Heart left ventricle (tissue), 16 donors: ENCODE measurements around the gene AKAP10. TPM values are rescaled to one million over a fixed set of nuclear protein-coding genes. Genes with fewer than 3 reads are reported as not detected.
"Not testable (repeated sequence)": the region's sequence is repeated elsewhere in the genome, so short reads cannot be mapped to it uniquely, and the experiment has no call there.

Source experiments
- ATAC-seq, 4 donors: fragments of 200-7000 bp; cut with Tn5 transposase; one replicate each; pipeline ENCODE4 v1.9.1; 2020 to 2022; ENCODE audit warnings: moderate library complexity in 4 of 4, mild to moderate bottlenecking in 3 of 4, moderate number of reproducible peaks in 1 of 4
- DNase-seq, 5 donors: peaks; one replicate each; pipeline ENCODE4 v3.0.0-alpha.2; 2020
- H3K27ac ChIP-seq, 12 donors: fragments of 200-600 bp; sonication (generic) in 4 of 12; one replicate each; pipeline versions ENCODE4 v1.5.0 to v1.8.0; 2016 to 2022; ENCODE audit warnings: mild to moderate bottlenecking in 2 of 12
- H3K27me3 ChIP-seq, 9 donors: fragments of 200-600 bp; sonication (generic) in 2 of 9; one replicate each; pipeline versions ENCODE4 v1.5.1 to v1.8.0; 2016 to 2022; ENCODE audit warnings: mild to moderate bottlenecking in 3 of 9
- H3K36me3 ChIP-seq, 9 donors: fragments of 200-600 bp; sonication (generic) in 2 of 9; one replicate each; pipeline versions ENCODE4 v1.5.0 to v1.8.0; 2018 to 2022; ENCODE audit warnings: mild to moderate bottlenecking in 2 of 9
- H3K4me1 ChIP-seq, 12 donors: fragments of 200-600 bp; sonication (generic) in 4 of 12; one replicate each; pipeline versions ENCODE4 v1.5.0 to v1.8.0; 2016 to 2022; ENCODE audit warnings: mild to moderate bottlenecking in 3 of 12
- H3K4me3 ChIP-seq, 12 donors: fragments of 200-600 bp; sonication (generic) in 4 of 12; one replicate each; pipeline versions ENCODE4 v1.5.0 to v1.8.0; 2017 to 2022; ENCODE audit warnings: mild to moderate bottlenecking in 9 of 12, moderate library complexity in 4 of 12
- H3K9me3 ChIP-seq, 12 donors: fragments of 200-600 bp; sonication (generic) in 4 of 12; one replicate each; pipeline versions ENCODE4 v1.5.0 to v1.8.0; 2016 to 2022; ENCODE audit warnings: mild to moderate bottlenecking in 1 of 12
- POLR2A ChIP-seq, 2 donors: fragments of 450-650 bp; IDR thresholded peaks; one replicate each; pipeline ENCODE4 v1.6.1; 2017; ENCODE audit warnings: antibody characterized with exemption in 2 of 2, mild to moderate bottlenecking in 2 of 2, moderate library complexity in 2 of 2
- whole genome bisulfite sequencing, 4 donors: extraction: QIAGEN DNeasy Blood & Tissue Kit in 2 of 4; methylation state at CpG; one replicate each; pipeline versions ENCODE4 v1.1.5 to v1.1.7; 2013 to 2018; 5-methylcytosine and 5-hydroxymethylcytosine counted together
- intact Hi-C, 10 donors: fragments of 100-400 bp; cut with DNase I; formaldehyde crosslinking; loops; one replicate each; pipeline versions ENCODE4 v1.11.1 to v1.14.2; 2022
- polyA plus RNA-seq, 2 donors: library from polyadenylated mRNA; stranded (reverse); fragments of 200-250 nt; gene quantifications; one replicate each; pipeline ENCODE4 v1.2.3, GENCODE V29; 2013
- total RNA-seq, 9 donors: library from RNA; depleted of rRNA in 2 of 9; stranded (reverse); fragments of >200 nt in 2 of 9; fragmentation: NEBNext Ultra II Directional in 3 of 9; extraction: Animal tissue kit (Norgen Biotek cat#: 25700) in 3 of 9; gene quantifications; one replicate each; pipeline versions ENCODE4 v1.1.0 to v1.2.4, GENCODE V29; 2016 to 2023
- TF ChIP-seq, protein P1 (sequence below), 12 donors: fragments of 200-600 bp; sonication (generic) in 4 of 12; IDR thresholded peaks; one replicate each; pipeline versions ENCODE4 v1.5.0 to v1.8.0; 2018 to 2022; ENCODE audit warnings: antibody characterized with exemption in 12 of 12, mild to moderate bottlenecking in 5 of 12
- donor health status: ischemic (EF 13 %, LVEDD 7.1; RV severe dilation, severe dysfunction).
- donor health status: healthy with polysubstance abuse.
- donor health status: DM: no; HTN: yes; CAD: no.
- donor health status: DM: no; HTN: no; CAD: no.
- donor health status: ischemic (EF 25% LVEDD 6.9; RV normal size, moderate dysfunction).
- donor health status: ischemic (EF 25% LVEDD 5.7; RV mildly dilated, moderate dysfunction).
- donor health status: healthy.
- donor health status: DM: yes; HTN: yes; CAD: no.
- donor health status: ischemic (EF 35%, LVEDD 5.7; RV mildly dilated, moderate dysfunction).
- donor health status: nonischemic (EF 11% LVEDD 7.7; RV severe dilation, severe dysfunction).
- donor health status: DM: yes; HTN: yes; CAD: no.
- donor health status: PGD.
- donor health status: ischemic (EF 29% LVEDD 5.4; RV normal size, mild dysfunction).
- donor health status: nonischemic (EF 23%, LVEDD 6.1; RV moderate dilation, normal function).

Gene AKAP10
- total and polyA plus RNA-seq, 11 donors, result 4.4 to 25.0 (median 13.7) TPM

DNA sequence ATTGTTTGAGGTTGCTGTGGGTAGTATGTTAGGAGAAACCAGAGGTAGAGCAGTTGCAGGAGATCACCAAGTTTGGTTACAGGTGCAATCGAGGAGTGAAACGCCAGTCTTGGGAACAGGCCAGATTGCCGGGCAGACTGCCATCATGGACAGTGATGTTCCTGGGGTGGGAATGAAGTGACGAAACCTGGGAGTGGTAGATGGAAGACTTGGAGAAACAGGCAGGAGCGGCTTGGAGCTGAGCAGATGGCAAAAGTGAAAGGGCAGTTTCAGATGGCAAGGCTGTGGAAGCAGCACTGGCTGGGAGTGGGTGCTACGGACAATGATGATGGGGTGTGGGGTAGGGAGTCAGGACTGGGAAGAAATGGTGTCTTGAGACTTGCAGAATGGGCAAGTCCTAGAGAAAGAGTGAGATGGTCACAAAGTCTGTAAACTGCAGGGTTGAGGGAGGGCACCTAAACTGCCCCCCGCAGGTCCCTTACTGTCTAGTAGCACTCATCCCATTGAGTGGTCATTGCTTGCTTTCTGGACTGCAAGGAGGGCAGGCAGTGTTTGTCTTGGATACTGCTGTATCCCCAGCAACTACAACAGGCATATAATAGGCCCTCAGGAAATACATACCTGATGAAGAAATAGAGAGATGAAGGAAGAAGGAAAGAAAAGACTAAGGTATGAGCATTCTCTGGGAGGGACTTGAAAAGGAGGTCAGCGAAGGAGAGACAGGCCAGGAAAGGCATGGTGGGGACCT, 80.4 kb downstream of the AKAP10 start:
- TF ChIP-seq POLR2A (IDR thresholded peaks at IDR 0.05), result no peak
- TF ChIP-seq, protein P1, sequence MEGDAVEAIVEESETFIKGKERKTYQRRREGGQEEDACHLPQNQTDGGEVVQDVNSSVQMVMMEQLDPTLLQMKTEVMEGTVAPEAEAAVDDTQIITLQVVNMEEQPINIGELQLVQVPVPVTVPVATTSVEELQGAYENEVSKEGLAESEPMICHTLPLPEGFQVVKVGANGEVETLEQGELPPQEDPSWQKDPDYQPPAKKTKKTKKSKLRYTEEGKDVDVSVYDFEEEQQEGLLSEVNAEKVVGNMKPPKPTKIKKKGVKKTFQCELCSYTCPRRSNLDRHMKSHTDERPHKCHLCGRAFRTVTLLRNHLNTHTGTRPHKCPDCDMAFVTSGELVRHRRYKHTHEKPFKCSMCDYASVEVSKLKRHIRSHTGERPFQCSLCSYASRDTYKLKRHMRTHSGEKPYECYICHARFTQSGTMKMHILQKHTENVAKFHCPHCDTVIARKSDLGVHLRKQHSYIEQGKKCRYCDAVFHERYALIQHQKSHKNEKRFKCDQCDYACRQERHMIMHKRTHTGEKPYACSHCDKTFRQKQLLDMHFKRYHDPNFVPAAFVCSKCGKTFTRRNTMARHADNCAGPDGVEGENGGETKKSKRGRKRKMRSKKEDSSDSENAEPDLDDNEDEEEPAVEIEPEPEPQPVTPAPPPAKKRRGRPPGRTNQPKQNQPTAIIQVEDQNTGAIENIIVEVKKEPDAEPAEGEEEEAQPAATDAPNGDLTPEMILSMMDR (IDR thresholded peaks at IDR 0.05), result no peak
- Histone ChIP-seq H3K27ac (no peak overlapping the region), H3K36me3 (peaks cover 0 to 27% (median 17%) of the 10 kb centered on the region in 9 donors)

DNA sequence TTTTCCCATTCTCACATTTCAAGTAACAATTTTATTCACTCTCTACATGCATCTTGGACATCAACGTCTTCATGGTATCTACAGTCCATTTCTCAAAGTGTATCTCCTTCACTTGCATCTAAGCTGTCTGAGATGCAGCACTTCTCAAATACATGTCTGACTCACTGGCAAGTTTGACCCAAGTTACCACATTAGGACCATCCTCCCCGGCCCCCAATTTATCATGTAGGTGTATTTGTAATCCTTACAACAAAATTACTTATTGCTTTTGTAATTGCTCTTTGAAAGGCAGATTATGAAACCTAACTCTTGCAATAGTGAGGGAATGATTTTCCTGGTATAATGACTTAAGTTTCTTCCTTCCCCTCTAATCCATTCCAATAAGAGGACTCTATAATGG, 80.9 kb downstream of the AKAP10 start:
- Histone ChIP-seq H3K9me3 (no peaks in the 10 kb centered on the region), H3K4me3 (no peak overlapping the region), H3K27ac (no peak overlapping the region), H3K4me1 (peaks cover 0 to 9% (median 0%) of the 10 kb centered on the region in 12 donors), H3K36me3 (peaks cover 0 to 21% (median 11%) of the 10 kb centered on the region in 9 donors), H3K27me3 (no peaks in the 10 kb centered on the region)
- 81 to 88% (median 84%) methylated on average over 2 of the region's 2 CpGs for WGBS, 4 donors
- intact Hi-C loops, result no loop called here
- ATAC-seq (no peak), DNase-seq (no peak)
- no peak for TF ChIP-seq POLR2A (IDR thresholded peaks at IDR 0.05)
- TF ChIP-seq, protein P1 (IDR thresholded peaks at IDR 0.05), result no peak

More for the DNA sequence above, 80.4 kb downstream of the AKAP10 start:
- no peak overlapping the region for H3K4me3 ChIP-seq
- 54 to 59% (median 55%) methylated on average over 8 of the region's 8 CpGs for WGBS, 4 donors
- intact Hi-C loops, result no loop called here
- no peaks in the 10 kb centered on the region for H3K9me3 ChIP-seq
- ATAC-seq (peak; percentile 40 to 60 (median 55)), DNase-seq (peak in 4 of 5 donors; percentile 19 to 51 (median 42))
- no peaks in the 10 kb centered on the region for H3K27me3 ChIP-seq
- peaks cover 0 to 9% (median 0%) of the 10 kb centered on the region in 12 donors for H3K4me1 ChIP-seq

DNA sequence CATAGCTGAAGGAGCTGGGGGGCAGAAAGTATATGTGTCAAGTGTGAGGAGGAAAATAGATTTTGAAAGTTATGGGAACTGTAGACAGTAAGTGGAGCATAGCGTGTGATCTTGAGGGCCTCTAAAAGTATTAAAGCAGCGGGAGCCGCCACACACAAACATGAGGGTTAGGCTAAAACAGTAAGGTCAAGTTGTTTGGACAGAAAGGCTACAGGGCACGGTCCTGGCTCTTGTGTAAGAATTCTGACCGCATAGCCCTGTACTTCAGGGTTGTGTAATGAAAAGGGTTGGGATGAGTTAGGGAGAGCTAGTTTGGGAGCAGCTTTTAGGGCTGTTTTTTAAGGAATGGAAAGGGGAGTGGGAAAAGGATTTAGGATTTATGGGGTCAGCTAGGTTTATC, 87.1 kb downstream of the AKAP10 start:
- H3K36me3 ChIP-seq, ATAC-seq, H3K4me1 ChIP-seq, DNase-seq, H3K9me3 ChIP-seq, H3K27me3 ChIP-seq, intact Hi-C loops, H3K27ac ChIP-seq, H3K4me3 ChIP-seq: not testable (repeated sequence)
- 90 to 95% (median 93%) methylated on average over 5 of the region's 5 CpGs for WGBS, 4 donors

DNA sequence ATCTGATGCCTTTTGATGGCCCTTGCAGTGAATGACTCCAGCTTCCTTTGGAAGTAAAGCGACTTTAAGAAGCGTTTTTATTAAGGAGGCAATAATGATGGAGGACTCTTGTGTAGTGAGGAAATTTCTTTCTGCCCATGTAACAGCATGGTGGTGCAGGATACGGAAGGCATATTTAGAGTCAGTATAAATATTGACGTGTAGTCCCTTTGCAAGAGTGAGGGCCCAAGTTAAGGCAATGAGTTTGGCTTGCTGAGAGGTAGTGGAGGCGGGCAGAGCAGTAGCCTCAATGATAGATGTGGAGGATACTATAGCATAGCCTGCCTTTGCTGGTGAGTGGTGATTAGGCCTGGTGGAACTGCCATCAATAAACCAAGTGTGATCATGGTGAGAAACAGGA, 87.6 kb downstream of the AKAP10 start:
- intact Hi-C loops, H3K4me1 ChIP-seq, H3K9me3 ChIP-seq, H3K4me3 ChIP-seq, H3K27ac ChIP-seq, H3K27me3 ChIP-seq, DNase-seq, H3K36me3 ChIP-seq, ATAC-seq: not testable (repeated sequence)
- WGBS, 4 donors, result 85 to 90% (median 89%) methylated on average over 5 of the region's 5 CpGs

DNA sequence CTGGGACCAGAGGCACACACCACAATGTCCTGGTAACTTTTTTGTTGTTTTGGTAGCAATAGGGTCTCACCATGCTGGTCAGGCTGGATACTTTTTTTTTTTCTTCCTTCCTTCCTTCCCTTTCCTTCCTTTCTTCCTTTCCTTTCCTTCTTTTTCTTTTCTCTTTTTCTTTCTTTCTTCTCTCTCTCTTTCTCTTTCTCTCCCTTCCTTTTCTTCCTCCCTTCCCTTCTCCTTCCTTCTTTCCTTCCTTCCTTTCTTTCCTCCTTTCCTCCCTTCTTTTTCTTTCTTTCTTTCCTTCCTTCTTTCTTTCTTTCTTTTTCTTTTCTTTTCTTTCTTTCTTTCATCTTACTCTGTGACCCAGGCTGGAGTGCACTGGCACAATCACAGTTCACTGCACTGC, 91.5 kb downstream of the AKAP10 start:
- DNase-seq (no peak), ATAC-seq (no peak)
- no peak overlapping the region for H3K4me3 ChIP-seq
- no peak overlapping the region for H3K27ac ChIP-seq
- no peaks in the 10 kb centered on the region for H3K27me3 ChIP-seq
- intact Hi-C loops, result no loop called here
- no peaks in the 10 kb centered on the region for H3K36me3 ChIP-seq
- no peaks in the 10 kb centered on the region for H3K9me3 ChIP-seq
- H3K4me1 ChIP-seq, result no peaks in the 10 kb centered on the region
- no peak for TF ChIP-seq POLR2A (IDR thresholded peaks at IDR 0.05)
